ENCODE measurements around the gene RFPL1. TPM values are rescaled to one million over a fixed set of nuclear protein-coding genes. Genes with fewer than 3 reads are reported as not detected.

Gene RFPL1
- total and polyA plus RNA-seq, 2 experiments from 2014 or later: not detected

- TF ChIP-seq ZNF462 (CRISPR knock-in tag; IDR thresholded peaks at IDR 0.05): no peak
Observed at GRCh38 chr22:29484642-29485041, 46.3 kb downstream of the RFPL1 start (continued).

DNA sequence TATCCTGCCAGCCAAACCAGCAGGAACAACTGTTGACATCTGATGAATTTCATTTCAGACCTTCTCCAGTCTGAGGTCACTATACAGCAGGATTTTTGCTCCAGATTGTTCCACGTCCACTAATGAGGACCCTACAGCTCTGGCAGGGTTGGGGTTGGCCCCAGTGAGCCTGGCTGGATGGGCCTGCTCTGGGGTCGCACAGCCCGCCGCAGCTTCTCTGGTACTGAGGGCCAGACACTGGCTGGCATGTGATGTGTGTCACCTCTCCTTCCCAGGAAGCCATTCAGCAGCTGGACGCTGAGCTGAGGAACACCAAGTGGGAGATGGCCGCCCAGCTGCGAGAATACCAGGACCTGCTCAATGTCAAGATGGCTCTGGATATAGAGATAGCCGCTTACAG, 47.1 kb downstream of the RFPL1 start:
- Histone ChIP-seq H3K27me3 (ENCODE audit: insufficient read depth) (peaks cover 22% of the 10 kb centered on the region), H3F3A (replicated peaks; ENCODE audit: low read depth) (peaks cover 5% of the 10 kb centered on the region; the same call in 1 of the 2 replicates), H3K79me2 (replicated peaks; ENCODE audit: insufficient read depth) (no peaks in the 10 kb centered on the region), H3K27ac (ENCODE audit: low read depth) (no peak overlapping the region), H3K4me2 (no peak overlapping the region), H3K9me2 (ENCODE audit: insufficient read depth) (no peaks in the 10 kb centered on the region), H3K4me1 (ENCODE audit: insufficient read depth) (peaks cover 8% of the 10 kb centered on the region), H2AFZ (no peak overlapping the region), H3K4me3 (no peak overlapping the region), H4K20me1 (replicated peaks; ENCODE audit: insufficient read depth) (no peaks in the 10 kb centered on the region; the same call in 1 of the 2 replicates), H3K36me3 (ENCODE audit: insufficient read depth) (peaks cover 8% of the 10 kb centered on the region; the same call in 1 of the 2 replicates)
- Mint-ChIP-seq H3K36me3 (ENCODE audit: low read depth) (peaks cover 36% of the 10 kb centered on the region), H3K27ac (no peak overlapping the region), H3K27me3 (ENCODE audit: insufficient read depth, low read depth, poor library complexity) (peaks cover 23% of the 10 kb centered on the region), H3K4me1 (peaks cover 15% of the 10 kb centered on the region), H3K4me3 (no peak overlapping the region), H3K9me3 (peaks cover 5% of the 10 kb centered on the region; the same call in 2 of the 3 replicates)
- ATAC-seq: no peak
- DNase-seq (ENCODE audit: low spot score): no peak
- TF ChIP-seq STAT1 (IDR thresholded peaks at IDR 0.05; ENCODE audit: unreplicated experiment) (no peak), NANOG (IDR thresholded peaks at IDR 0.05; ENCODE audit: borderline replicate concordance) (no peak), EZH2phosphoT487 (IDR thresholded peaks at IDR 0.05; ENCODE audit: unreplicated experiment) (no peak), POLR2AphosphoS5 (IDR thresholded peaks at IDR 0.05; ENCODE audit: low read depth) (no peak), ZNF331 (CRISPR knock-in tag; IDR thresholded peaks at IDR 0.05; ENCODE audit: low read depth) (no peak), EZH2 (IDR thresholded peaks at IDR 0.05; ENCODE audit: low read depth, unreplicated experiment) (no peak), CREB1 (CRISPR knock-in tag; IDR thresholded peaks at IDR 0.05; ENCODE audit: low read depth) (no peak)
- TF ChIP-seq, protein P1, sequence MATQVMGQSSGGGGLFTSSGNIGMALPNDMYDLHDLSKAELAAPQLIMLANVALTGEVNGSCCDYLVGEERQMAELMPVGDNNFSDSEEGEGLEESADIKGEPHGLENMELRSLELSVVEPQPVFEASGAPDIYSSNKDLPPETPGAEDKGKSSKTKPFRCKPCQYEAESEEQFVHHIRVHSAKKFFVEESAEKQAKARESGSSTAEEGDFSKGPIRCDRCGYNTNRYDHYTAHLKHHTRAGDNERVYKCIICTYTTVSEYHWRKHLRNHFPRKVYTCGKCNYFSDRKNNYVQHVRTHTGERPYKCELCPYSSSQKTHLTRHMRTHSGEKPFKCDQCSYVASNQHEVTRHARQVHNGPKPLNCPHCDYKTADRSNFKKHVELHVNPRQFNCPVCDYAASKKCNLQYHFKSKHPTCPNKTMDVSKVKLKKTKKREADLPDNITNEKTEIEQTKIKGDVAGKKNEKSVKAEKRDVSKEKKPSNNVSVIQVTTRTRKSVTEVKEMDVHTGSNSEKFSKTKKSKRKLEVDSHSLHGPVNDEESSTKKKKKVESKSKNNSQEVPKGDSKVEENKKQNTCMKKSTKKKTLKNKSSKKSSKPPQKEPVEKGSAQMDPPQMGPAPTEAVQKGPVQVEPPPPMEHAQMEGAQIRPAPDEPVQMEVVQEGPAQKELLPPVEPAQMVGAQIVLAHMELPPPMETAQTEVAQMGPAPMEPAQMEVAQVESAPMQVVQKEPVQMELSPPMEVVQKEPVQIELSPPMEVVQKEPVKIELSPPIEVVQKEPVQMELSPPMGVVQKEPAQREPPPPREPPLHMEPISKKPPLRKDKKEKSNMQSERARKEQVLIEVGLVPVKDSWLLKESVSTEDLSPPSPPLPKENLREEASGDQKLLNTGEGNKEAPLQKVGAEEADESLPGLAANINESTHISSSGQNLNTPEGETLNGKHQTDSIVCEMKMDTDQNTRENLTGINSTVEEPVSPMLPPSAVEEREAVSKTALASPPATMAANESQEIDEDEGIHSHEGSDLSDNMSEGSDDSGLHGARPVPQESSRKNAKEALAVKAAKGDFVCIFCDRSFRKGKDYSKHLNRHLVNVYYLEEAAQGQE (IDR thresholded peaks at IDR 0.05; ENCODE audit: unreplicated experiment): no peak
- TF ChIP-seq, protein P2, sequence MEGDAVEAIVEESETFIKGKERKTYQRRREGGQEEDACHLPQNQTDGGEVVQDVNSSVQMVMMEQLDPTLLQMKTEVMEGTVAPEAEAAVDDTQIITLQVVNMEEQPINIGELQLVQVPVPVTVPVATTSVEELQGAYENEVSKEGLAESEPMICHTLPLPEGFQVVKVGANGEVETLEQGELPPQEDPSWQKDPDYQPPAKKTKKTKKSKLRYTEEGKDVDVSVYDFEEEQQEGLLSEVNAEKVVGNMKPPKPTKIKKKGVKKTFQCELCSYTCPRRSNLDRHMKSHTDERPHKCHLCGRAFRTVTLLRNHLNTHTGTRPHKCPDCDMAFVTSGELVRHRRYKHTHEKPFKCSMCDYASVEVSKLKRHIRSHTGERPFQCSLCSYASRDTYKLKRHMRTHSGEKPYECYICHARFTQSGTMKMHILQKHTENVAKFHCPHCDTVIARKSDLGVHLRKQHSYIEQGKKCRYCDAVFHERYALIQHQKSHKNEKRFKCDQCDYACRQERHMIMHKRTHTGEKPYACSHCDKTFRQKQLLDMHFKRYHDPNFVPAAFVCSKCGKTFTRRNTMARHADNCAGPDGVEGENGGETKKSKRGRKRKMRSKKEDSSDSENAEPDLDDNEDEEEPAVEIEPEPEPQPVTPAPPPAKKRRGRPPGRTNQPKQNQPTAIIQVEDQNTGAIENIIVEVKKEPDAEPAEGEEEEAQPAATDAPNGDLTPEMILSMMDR (conservative IDR thresholded peaks at IDR 0.05; ENCODE audit: low read depth in 2 of 2): no peak
